ENCODE data around the gene ANAPC5.
"Not testable (repeated sequence)": the region's sequence is repeated elsewhere in the genome, so short reads cannot be mapped to it uniquely, and the experiment has no call there.

Gene ANAPC5

DNA sequence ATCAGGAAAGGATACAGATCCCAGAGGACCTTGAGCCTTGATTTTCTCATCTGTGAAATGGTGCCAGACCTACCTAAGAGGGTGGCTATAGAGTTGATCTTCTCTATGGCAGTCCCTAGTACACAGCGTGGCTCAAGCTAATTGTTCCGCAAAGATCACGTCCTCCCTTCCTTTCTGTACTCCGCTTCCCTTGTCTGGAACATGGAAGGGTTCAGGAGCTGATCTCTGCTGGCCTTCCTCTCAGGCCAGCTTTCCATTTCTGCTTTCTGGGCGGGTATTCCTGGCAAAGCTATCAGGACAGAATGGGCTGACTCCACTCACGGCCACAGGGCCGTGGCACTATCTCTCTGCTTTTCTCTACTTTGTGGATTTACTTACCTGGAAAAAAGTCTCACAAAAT lies 62.2 kb downstream of the ANAPC5 start:
- DNase-seq (ENCODE audit: low read depth) = no peak
- no peak overlapping the region for H3K4me3 ChIP-seq (ENCODE audit: low read depth, low read length)

- no peak overlapping the region for H3K4me3 ChIP-seq (ENCODE audit: low read depth, low read length)
- DNase-seq (ENCODE audit: low read depth) = no peak
Observed at GRCh38 chr12:121288986-121289385, 63.2 kb downstream of the ANAPC5 start.

- no peak overlapping the region for H3K4me3 ChIP-seq (ENCODE audit: low read depth, low read length)
- no peak for DNase-seq (ENCODE audit: low read depth)
Observed at GRCh38 chr12:121288158-121288845, 63.9 kb downstream of the ANAPC5 start.

DNA sequence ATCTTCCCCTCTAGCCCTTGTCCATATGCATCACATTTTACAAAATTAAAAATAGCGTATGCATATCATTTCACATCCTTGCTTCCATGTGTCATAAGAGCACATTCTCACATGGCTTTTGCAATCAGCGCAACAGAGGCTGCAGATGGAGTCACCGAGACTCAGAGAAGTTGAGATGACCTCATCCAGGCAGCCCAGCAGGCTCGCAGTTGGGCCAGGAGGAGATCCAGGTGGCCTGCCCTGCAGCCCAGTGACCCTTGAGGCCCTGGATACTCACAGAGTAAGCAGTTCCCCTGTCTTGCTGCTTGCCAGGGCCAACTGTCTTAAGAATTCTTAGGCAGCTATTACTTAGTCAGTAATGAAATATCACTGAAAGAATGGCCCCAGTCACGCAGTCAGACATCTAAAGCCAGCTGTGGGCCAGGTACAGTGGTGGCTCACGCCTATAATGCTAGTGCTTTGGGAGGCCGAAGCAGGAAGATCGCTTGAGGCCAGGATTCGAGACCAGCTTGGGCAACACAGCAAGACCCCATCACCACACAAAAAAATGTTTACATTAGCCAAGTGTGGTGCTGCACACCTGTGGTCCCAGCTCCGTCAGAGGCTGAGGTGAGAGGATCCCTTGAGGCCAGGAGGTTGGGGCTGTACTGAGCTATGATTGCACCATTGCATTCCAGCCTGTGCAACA lies 64.8 kb downstream of the ANAPC5 start:
- H3K4me3 ChIP-seq (ENCODE audit: low read depth, low read length) = no peak overlapping the region
- peak; percentile 18 for DNase-seq (ENCODE audit: low read depth)

DNA sequence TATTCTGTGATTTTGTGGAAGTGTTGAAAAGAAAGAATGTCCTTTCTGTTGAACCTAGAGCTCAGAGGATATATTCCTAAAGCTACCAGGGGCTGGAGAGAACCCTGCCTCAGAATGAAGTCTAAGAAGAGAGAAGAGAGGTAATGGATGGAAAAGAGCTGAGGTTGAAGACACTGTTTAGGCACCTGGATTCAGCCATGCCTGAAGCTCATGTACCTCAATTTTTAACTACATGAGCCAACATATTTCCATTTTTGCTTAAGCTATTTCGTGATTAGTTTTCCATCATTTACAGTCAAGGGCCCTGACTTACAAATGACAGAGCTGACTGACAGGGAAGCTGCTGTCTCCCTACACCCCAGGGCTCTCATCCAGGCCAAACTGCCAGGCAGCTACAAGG lies 66.4 kb downstream of the ANAPC5 start:
- DNase-seq (ENCODE audit: low read depth) = no peak
- no peak overlapping the region for H3K4me3 ChIP-seq (ENCODE audit: low read depth, low read length)

DNA sequence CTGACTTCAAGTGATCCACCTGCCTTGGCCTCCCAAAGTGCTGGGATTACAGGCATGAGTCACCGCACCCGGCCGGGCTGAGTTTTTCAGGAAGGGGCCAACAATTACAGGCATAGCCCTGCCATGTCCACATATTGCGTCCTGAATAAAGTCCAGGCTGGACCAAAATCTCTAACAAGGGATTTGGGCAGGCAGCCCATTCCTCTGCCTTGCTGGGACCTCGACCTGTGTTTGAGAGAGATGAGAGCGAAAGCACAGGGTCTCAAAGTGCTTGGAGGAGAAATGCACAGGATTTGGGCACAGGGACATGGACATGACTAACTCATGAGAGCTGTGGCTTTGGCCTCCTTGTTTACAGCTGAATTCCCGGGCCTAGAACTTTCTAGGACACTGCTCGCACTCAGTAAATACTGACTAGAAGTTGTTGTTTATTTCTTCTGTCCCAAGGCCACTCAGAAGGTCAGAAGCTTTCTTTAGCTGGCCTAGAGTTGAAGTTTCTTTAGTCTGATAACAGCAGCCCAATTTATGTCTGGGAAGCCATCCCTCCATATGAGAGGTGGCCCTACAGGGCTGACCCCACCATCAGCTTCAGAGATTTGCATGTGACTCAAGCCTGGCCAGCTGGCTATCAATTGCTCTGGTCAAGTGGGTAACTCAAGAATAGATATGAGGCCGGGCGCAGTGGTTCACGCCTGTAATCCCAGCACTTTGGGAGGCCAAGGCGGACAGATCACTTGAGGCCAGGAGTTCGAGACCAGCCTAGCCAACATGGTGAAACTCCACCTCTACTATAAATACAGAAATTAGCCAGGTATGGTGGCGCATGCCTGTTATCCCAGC lies 67.4 kb downstream of the ANAPC5 start:
- no peak for DNase-seq (ENCODE audit: low read depth)
- H3K4me3 ChIP-seq (ENCODE audit: low read depth, low read length) = no peak overlapping the region

- no peak overlapping the region for H3K4me3 ChIP-seq (ENCODE audit: low read depth, low read length)
- DNase-seq (ENCODE audit: low read depth) = no peak
Observed at GRCh38 chr12:121283841-121284240, 68.4 kb downstream of the ANAPC5 start.

- no peak for DNase-seq (ENCODE audit: low read depth)
Observed at GRCh38 chr12:121283388-121283787, 68.8 kb downstream of the ANAPC5 start.

GRCh38 chr12:121282910-121283309 lies 69.3 kb downstream of the ANAPC5 start:
- DNase-seq (ENCODE audit: low read depth) = not testable (repeated sequence)

More at GRCh38 chr12:121283388-121283787, 68.8 kb downstream of the ANAPC5 start:
- no peak overlapping the region for H3K4me3 ChIP-seq (ENCODE audit: low read depth, low read length)

DNA sequence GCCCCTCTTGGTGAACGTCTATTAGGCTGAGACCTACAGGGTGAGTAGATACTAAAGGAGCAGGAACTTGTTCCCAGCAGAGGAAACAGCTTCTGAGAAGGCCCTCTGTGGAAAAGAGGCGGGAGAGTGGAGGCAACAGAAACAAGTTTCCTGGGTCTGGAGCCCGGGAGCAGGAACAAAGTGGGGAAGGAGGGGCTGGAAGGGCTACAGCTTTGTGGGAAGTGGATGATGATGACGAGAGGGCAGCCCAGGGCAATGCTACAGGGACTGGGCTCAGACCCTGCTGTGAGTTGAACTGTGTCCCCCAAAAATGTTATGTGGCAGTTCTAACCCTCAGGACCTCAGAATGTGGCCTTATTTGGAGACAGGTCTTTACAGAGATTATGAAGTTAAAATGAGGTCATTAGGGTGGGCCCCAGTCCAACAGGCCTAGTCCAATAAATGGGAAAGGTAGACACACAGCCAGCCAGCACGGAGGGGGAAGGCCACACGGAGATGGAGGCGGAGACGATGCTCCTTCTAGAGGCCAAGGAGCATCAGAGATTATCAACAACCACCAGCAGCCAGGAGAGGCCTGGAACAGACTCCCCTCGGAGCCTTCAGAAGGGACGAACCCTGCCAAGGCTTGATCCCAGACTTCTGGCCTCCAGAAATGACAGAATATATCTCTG lies 70.0 kb downstream of the ANAPC5 start:
- DNase-seq (ENCODE audit: low read depth) = no peak
- no peak overlapping the region for H3K4me3 ChIP-seq (ENCODE audit: low read depth, low read length)

More at GRCh38 chr12:121282910-121283309, 69.3 kb downstream of the ANAPC5 start:
- not testable (repeated sequence) for H3K4me3 ChIP-seq (ENCODE audit: low read depth, low read length)

DNA sequence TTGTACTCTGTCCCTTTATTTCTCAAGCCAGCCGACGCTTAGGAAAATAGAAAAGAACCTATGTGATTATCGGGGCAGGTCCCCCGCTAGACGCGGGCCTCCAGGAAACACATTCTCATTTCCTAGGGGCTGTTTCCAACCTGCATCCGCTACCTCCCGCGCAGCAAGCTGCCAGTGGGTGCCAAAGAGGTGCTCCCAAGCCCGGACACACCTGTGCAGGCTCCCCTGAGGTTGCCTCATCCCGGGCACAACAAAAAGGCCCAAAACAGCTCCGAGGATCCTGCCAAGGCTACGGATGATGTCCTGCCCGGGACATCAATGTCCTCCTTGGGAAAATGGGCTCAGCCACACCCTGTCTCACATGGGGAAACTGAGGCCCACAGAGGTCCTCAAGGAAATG lies 71.1 kb downstream of the ANAPC5 start:
- not testable (repeated sequence) for H3K4me3 ChIP-seq (ENCODE audit: low read depth, low read length); DNase-seq (ENCODE audit: low read depth)

DNA sequence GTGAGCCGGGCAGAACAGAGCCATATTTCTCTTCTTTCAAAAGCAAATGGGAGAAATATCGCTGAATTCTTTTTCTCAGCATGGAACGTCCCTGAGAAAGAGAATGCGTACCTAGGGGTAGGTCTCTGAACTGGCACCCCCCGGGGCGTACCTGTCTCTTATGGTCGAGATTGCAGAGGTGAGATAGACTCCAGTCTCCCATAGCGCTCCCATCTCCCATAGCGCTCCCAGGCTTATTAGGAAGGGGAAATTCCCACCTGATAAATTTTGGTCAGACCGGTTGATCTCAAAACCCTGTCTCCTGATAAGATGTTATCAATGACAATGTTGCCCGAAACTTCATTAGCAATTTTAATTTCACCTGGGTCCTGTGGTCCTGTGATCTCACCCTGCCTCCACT lies 71.7 kb downstream of the ANAPC5 start:
- H3K4me3 ChIP-seq (ENCODE audit: low read depth, low read length); DNase-seq (ENCODE audit: low read depth): not testable (repeated sequence)

- H3K4me3 ChIP-seq (ENCODE audit: low read depth, low read length) = no peak overlapping the region
- no peak for DNase-seq (ENCODE audit: low read depth)
Observed at GRCh38 chr12:121279507-121279915, 72.7 kb downstream of the ANAPC5 start.

- H3K4me3 ChIP-seq (ENCODE audit: low read depth, low read length) = no peak overlapping the region
- DNase-seq (ENCODE audit: low read depth) = no peak
Observed at GRCh38 chr12:121279071-121279375, 73.2 kb downstream of the ANAPC5 start.

DNA sequence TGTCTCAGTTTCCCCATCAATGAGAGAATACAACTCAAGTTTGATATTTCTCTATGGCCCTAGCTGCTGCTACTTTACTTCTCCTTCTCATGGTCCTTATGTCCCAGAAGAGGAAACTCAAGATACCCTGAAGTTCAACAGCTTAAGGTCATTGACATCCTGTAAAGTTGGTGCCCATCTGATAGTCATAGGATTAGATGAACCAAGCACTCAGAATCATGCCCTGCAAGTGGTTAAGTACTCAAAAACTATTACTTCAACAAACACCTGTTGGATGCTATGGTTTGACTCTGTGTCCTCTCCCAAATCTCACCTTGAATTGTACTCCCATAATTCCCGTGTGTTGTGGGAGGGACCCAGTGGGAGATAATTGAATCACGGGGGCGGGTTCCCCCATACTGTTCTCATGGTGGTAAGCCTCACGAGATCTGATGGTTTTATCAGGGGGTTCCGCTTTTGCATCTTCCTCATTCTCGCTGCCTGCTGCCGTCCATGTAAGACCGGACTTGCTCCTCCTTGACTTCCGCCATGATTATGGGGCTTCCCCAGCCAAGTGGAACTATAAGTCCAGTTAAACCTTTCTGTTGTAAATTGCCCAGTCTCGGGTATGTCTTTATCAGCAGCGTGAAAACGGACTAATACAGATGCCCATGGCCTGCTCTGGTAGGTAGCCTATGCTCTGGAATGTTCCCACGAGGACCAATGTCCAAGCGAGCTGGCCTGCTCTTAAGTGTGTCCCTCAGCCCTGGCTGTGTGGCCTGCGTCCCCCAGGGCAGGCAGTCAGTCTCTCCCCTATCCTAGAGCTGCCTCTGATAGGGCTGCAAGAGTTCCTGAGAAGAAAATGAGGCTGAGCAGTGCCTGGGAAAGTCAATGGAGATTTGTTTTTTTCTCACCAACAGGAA lies 73.8 kb downstream of the ANAPC5 start:
- DNase-seq (ENCODE audit: low read depth) = no peak

DNA sequence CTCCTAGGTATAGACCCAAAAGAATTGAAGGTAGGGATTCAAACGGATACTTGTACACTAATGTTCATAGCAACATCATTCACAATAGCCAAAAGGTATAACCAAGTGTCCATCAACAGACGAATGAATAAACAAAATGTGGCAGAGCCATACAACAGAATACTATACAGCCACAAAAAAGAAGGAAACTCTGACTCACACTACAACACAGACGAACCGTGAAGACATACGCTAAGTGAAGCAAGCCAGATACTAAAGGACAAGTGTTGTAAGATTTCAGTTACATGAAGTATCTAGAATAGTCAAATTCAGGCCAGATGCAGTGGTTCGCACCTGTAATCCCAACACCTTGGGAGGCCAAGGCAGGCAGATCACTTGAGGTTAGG lies 74.8 kb downstream of the ANAPC5 start:
- no peak overlapping the region for H3K4me3 ChIP-seq (ENCODE audit: low read depth, low read length)
- DNase-seq (ENCODE audit: low read depth) = no peak

More for the DNA sequence above, 73.8 kb downstream of the ANAPC5 start:
- H3K4me3 ChIP-seq (ENCODE audit: low read depth, low read length) = no peak overlapping the region

- H3K4me3 ChIP-seq (ENCODE audit: low read depth, low read length) = no peak overlapping the region
- DNase-seq (ENCODE audit: low read depth) = no peak
Observed at GRCh38 chr12:121274036-121274763, 78.0 kb downstream of the ANAPC5 start.

- no peak for DNase-seq (ENCODE audit: low read depth)
- no peak overlapping the region for H3K4me3 ChIP-seq (ENCODE audit: low read depth, low read length)
Observed at GRCh38 chr12:121273364-121273896, 78.8 kb downstream of the ANAPC5 start.
